ENCODE measurements around the gene CLCA4.

DNA sequence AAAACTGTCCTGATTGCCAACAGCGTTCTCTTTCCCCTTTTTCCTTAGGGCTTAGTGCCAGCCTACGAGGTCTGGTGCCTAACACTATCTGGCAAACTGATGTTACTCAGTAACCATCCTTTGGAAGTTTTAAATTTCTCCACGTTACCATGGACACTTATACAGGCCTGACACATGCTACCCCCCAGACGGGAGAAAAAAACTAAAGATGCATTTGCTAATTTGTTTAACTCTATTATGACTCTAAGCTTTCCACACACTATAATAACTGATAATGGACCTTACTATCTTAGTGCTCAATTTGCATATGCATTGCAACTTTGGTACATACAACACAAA lies 41.3 kb upstream of the CLCA4 start:
- TF ChIP-seq CTCF (conservative IDR thresholded peaks at IDR 0.05; ENCODE audit: low read length) (no peak), EZH2phosphoT487 (IDR thresholded peaks at IDR 0.05; ENCODE audit: borderline replicate concordance) (no peak)
